HepG2 (cell line): Measurements from ENCODE around the gene RPL37. TPM values are rescaled to one million over a fixed set of nuclear protein-coding genes. Genes with fewer than 3 reads are reported as not detected.

Source experiments
- ARID5B ChIP-seq: IDR thresholded peaks from 2 replicates; pipeline ENCODE4 v1.4.0; 2020; ENCODE audit warnings: mild to moderate bottlenecking, missing genetic modification reagents
- ATF5 ChIP-seq: sonication (generic); formaldehyde crosslinking; IDR thresholded peaks from 2 replicates; pipeline ENCODE4 v1.4.0; 2020; ENCODE audit warnings: mild to moderate bottlenecking, low read depth, missing genetic modification reagents
- BRF2 ChIP-seq: sonication (generic); formaldehyde crosslinking; IDR thresholded peaks from 2 replicates; pipeline ENCODE4 v1.8.1; 2022; ENCODE audit warnings: mild to moderate bottlenecking, missing genetic modification reagents
- ETV6 ChIP-seq: sonication (generic); formaldehyde crosslinking; conservative IDR thresholded peaks from 2 replicates; pipeline ENCODE4 v1.4.0; 2020; ENCODE audit warnings: missing genetic modification reagents
- HIVEP1 ChIP-seq: sonication (generic); formaldehyde crosslinking; IDR thresholded peaks from 2 replicates; pipeline ENCODE4 v1.4.0; 2020; ENCODE audit warnings: mild to moderate bottlenecking, missing genetic modification reagents
- JUN ChIP-seq: sonication (generic); formaldehyde crosslinking; IDR thresholded peaks from 2 replicates; pipeline ENCODE4 v1.4.0; 2020; ENCODE audit warnings: mild to moderate bottlenecking, missing genetic modification reagents
- KDM1A ChIP-seq: IDR thresholded peaks from 2 replicates; pipeline ENCODE4 v1.6.1; 2016; ENCODE audit warnings: missing compliant biosample characterization
- RELA ChIP-seq: sonication (generic); formaldehyde crosslinking; IDR thresholded peaks from 2 replicates; pipeline ENCODE4 v1.4.0; 2020; ENCODE audit warnings: missing genetic modification reagents
- SRF ChIP-seq: IDR thresholded peaks from 2 replicates; pipeline ENCODE4 v1.6.1; 2011; ENCODE audit warnings: mild to moderate bottlenecking, low read depth, low read length, moderate library complexity
- TOE1 ChIP-seq: sonication (generic); formaldehyde crosslinking; IDR thresholded peaks from 2 replicates; pipeline ENCODE4 v1.4.0; 2020; ENCODE audit warnings: mild to moderate bottlenecking, missing genetic modification reagents
- ZBTB4 ChIP-seq: sonication (generic); formaldehyde crosslinking; IDR thresholded peaks from 2 replicates; pipeline ENCODE4 v1.4.0; 2020; ENCODE audit warnings: missing genetic modification reagents, mild to moderate bottlenecking, borderline replicate concordance
- ZBTB42 ChIP-seq: sonication (generic); formaldehyde crosslinking; IDR thresholded peaks from 2 replicates; pipeline ENCODE4 v1.5.0; 2020; ENCODE audit warnings: mild to moderate bottlenecking, missing genetic modification reagents
- ZEB1 ChIP-seq: IDR thresholded peaks from 2 replicates; pipeline ENCODE4 v1.6.1; 2012; ENCODE audit warnings: mild to moderate bottlenecking, low read depth, inconsistent platforms; ENCODE audit not compliant: insufficient replicate concordance
- ZNF547 ChIP-seq: sonication (generic); formaldehyde crosslinking; IDR thresholded peaks from 2 replicates; pipeline ENCODE4 v1.5.1; 2020; ENCODE audit warnings: mild to moderate bottlenecking, missing genetic modification reagents
- polyA plus RNA-seq, 8 experiments: library from polyadenylated mRNA; depleted of rRNA in 3 of 8; stranded (reverse) in 7 of 8; unstranded in 1 of 8; fragments of >200 nt; fragmentation: Illumina TruSeq in 4 of 8; extraction: Trizol in 4 of 8; gene quantifications; 2 replicates each; pipeline versions ENCODE4 v1.2.1 to v1.2.3, GENCODE V29; 2011 to 2016; ENCODE audit warnings: low read depth in 4 of 8, missing spikeins in 1 of 8, mixed read lengths in 1 of 8; ENCODE audit not compliant: insufficient read depth in 1 of 8
- total RNA-seq, 5 experiments: library from RNA; depleted of rRNA; stranded (reverse); fragments of >200 nt; fragmentation: Illumina TruSeq; extraction: Trizol; gene quantifications; 2 replicates each; pipeline ENCODE4 v1.2.3, GENCODE V29; 2016; ENCODE audit warnings: low read depth in 1 of 5

The RPL37 gene
- total and polyA plus RNA-seq, 2 of the 13 experiments (the other 11 are each of a cell fraction or from before 2014, with no cell fraction given) = 1,981 to 3,367 TPM

GRCh38 chr5:40776658-40776977 lies 58.4 kb downstream of the RPL37 start (continued):
- TF ChIP-seq ZBTB4 (CRISPR knock-in tag) (no peak), HIVEP1 (CRISPR knock-in tag) (no peak), ETV6 (no peak), RELA (CRISPR knock-in tag) (no peak), TOE1 (no peak), SRF (no peak), BRF2 (no peak), KDM1A (CRISPR knock-in tag) (no peak), JUN (no peak), ZNF547 (CRISPR knock-in tag) (no peak), ATF5 (CRISPR knock-in tag) (no peak), ZBTB42 (no peak), ARID5B (no peak), ZEB1 (no peak)
- TF ChIP-seq, all 625 proteins: peak for 0
